GM19467 (cell line): ENCODE measurements around the gene SLC19A1.

Experiments used
- ATAC-seq: cut with Tn5 transposase; IDR thresholded peaks from one replicate; pipeline ENCODE4 v1.9.1; 2021; ENCODE audit warnings: mild to moderate bottlenecking, moderate library complexity; ENCODE audit not compliant: unreplicated experiment

The SLC19A1 gene

GRCh38 chr21:45546636-45547544, 4.7 kb upstream of the SLC19A1 start:
- ATAC-seq: no peak

DNA sequence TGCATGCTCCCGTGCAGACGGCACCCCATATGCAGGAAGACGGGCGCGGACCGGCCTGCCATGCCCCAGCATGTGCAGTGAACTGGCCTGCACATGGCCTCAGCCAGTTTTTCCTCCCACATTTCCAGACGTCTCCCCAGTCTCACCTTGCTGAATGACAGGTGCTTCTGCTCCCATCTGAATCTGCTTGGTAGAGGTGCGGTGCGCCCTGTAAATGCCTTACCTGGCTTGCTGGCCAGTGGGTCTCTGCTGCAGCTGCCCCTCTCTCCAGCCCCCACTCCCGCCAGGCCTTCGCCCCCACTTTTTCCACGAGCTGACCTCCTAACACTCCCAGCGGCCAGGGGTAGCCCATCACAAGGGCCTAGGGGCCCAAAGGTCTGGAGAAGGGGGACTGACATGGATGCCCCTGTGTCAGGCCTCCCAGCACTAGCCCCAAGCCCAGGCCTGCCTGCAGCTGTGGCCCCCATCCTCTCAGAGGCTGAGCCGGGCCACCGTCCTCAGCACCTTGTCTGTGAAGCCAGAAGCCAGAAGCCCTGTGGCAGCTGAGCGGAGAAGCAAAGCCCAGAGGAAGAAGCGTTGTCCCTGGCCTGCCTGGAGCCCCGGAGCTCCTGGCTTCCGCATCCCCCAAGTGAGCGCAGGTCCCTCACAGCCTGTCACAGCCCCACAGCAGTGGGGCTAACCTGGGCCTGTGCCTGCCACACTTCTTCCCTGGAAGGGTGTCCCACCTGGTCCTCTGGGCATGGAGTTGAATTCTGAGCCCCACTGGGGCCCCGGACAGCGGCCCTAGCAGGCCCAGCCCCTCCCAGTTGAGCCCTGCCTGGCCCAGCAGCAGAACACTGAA, 3.7 kb upstream of the SLC19A1 start:
- no peak for ATAC-seq

DNA sequence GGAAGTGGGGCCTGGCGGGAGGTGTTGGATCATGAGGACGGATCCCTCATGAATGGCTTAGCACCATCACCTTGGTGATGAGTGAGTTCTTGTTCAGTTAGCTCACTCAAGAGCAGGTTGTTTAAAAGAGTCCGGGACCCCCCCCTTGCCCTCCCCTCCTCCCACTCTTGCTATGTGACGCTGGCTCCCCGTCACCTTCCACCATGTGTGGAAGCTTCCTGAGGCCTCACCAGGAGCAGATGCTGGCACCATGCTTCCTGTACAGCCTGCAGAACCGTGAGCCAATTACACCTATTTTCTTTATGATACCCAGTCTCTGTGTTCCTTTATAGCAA, 3.0 kb upstream of the SLC19A1 start:
- ATAC-seq: no peak

- no peak for ATAC-seq
These were observed 2.4 kb upstream of the SLC19A1 start for GRCh38 chr21:45544449-45545235.

DNA sequence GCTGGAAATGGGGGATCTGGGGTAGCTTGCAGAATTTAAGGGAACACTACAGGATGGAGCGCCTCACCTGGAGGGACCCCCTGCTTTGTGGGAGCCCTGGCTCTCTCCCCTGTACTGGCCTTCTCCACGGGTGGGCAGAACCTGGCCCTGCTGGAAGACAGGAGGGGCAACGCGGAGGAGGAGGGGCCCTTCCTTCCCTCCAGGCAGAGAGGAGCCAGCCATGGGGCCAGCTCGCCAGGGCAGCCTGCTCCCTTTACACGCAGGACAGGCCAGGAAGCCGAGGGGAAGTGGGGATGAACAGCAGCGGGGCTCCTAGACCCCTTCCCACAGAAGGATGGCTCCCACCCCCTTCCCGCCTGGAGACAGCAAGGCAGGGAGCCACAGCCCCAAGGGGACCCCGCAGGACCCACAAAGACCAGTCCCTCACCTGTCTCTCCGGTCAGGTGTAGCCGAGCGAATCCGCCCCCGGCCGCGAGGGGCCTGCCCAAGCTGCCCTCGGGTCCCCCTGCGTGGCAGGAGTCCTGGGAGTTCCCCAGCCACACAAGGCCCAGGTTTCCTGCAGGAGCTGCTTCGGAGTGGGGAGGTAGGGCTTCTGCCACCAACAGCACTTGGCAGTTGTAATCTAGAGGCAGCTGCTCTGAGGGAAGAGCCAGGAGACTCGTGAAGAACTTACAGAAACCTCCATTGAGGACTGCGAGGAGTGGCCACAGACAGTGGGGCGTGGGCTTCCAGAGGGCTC, 1.6 kb upstream of the SLC19A1 start:
- ATAC-seq: no peak

- ATAC-seq: no peak
These were observed 1.1 kb upstream of the SLC19A1 start for GRCh38 chr21:45543371-45543709.

DNA sequence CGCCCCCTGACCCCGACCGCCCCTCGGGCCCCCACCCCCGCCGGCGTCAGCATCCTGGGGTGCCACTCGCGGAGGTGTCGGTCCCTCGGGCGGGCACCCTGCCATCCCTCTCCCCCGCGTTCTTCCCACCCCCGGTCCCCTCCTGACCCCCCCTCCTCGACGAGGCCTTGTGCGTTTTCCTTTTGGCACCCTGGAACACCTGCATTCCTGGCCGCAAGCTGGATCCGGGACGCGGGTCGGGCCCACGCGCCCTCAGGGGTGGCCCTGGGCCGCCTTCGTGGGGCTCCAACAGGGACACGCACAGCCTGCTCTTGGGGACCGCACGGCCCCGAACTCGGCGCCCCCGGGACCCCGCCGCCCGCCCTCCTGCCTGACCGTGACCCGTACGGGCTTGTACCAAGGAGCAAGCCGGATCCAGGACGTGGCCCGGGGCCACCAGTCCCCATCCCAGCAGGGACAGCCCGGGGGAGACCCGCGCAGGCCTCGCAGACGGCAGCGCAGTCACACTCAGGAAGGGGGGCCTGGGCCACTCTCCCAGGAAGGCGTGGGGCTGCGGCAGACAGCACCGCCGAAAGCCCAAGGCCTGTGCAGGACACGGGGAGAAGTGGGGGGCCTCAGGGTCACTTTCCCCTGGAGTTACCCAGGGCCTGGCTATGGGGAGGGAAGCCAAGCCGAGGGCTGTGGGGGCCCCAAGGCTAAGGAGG, 579 bp upstream of the SLC19A1 start:
- no peak for ATAC-seq

DNA sequence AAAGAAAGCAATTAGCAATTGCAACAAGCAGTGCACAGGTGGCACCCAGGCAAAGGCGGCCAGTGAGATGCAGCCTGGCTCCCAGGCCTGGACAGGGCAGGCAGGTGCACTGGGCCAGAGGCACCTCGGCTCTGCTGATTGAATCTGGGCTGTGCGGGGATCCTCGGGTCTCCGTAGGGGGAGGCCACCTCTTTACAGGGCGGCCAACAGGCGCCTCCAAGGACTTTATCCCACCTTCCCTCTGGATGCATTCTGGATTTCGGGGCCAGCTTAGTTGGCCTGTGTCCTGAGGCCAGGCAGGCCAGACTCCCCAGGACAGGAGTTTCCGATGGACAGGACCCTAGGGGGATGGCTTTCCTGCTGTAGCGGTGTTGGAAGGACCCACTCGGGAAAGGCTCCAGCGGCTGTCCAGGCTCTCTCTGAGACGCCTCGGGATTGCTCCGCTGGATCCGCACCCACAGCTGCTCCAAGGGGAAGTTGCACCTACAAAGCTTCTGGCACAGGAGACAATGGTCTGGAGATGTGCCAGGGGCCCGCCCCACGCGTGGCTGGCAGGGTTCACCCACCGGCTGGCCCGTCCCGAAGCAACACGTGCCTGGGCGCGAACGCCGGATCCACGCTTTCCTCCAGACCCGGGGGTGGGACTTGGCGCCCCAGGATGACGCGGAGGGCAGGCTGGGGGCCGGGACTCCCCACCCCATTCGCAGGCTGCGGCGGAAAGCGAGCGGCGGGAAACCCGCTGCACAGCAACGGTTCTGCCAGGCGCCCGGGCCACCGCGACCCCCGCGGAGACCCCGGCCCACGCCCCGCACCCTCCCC, 810 bp downstream of the SLC19A1 start:
- no peak for ATAC-seq

GRCh38 chr21:45540601-45540970, 1.7 kb downstream of the SLC19A1 start:
- no peak for ATAC-seq

DNA sequence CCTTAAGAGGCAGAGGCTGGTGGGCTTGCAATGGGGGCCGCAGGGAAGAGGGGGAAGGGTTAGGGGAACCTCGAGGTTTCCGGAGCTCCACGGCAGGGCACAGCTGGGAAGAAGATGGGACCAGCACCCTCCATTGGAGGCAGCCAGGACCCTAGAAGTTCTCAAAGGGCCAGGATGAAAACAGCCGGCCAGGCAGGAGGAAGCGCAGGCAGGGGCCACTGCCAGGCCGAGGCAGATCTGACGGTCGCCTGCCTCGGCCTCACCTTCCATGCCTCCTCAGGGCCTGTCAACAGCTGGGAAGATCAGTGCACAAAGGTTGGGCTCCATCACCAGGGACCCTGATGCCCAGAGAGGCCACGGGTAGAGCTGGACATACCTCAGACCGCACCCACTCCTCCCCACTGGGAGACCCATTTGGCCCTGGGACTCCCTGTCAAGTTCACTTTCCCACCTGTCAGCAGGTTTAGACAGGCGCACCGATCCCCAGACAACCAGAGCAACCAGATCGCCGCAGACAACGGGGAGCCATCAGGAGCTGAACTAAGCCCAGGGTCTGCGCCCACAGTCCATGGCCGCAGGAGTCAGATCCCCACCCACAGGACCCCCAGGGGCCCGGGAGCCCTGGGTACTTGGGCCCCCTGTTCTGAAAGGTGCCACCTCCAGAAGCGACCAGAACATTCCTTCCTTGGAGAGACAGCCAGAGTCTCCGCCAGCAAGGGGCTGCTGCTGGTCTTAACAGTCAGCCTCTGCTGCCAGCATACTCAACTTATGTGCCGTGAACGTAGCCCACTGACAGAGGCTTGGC, 2.2 kb downstream of the SLC19A1 start:
- no peak for ATAC-seq

DNA sequence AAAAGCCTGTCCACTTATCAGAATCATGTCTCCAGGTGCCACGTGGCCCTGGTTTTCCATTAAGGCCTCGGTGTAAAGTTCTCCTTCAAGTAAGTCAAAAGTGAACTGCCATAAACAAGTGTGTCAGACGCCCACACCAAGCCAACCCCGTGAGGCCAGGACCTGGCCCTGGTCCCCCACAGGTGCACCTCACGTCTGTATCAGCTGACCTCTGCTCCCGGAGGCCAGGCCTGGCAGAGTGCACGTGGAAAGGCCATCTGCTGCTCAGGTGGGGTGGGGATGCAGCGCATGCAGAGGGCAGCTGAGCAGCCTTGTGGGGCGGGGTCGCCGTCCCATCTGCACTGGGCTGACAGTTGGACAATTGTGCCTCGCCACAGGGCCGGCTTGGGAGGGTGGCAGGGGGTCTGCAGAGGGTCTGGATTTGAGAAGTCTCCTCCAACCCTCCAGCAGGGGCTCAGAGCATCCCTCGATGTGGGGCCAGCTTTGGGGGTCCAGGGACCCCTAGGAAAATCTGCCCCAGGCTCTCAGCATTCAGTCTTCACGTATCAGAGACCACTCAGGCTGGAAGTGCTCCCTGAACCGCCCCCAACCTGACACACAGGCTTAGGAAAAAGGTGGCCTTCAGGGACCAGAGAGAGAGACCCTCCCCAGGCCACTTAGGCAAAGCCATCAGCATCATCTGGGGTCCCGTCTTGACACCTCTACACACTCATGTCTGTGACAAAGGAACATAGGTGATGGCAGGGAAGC, 3.0 kb downstream of the SLC19A1 start:
- no peak for ATAC-seq

DNA sequence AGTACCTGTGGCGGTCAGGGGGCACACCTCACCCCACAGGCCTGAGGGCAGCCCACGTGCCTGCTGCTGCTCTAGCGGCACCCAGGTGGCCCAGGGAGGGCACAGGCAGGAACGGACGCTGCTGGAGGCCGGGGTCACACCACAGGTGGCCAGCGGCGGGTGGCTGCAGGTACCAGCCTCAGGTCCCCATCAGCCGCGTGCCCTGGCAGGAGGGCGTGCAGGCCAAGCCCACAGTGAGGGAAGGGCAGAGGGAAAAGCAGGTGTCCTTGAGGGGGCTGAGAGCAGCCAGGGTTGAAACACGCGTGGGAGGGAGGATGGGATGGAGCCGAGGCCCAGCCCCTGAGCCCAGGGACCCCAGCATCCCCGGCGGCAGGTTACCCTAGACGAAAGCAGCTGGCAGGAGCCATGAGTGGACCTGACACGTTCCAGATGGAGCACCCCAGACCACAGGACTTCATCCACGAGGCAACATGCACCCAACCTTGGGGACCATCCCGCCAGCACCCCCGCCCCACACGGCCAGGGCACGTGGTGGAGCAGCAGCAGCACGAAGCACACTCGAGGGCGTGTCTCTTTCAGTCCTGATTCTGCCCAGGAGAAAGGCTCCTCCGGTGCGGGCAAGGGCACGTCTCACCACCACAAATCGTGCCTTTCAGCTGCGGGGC, 3.7 kb downstream of the SLC19A1 start:
- ATAC-seq: no peak

DNA sequence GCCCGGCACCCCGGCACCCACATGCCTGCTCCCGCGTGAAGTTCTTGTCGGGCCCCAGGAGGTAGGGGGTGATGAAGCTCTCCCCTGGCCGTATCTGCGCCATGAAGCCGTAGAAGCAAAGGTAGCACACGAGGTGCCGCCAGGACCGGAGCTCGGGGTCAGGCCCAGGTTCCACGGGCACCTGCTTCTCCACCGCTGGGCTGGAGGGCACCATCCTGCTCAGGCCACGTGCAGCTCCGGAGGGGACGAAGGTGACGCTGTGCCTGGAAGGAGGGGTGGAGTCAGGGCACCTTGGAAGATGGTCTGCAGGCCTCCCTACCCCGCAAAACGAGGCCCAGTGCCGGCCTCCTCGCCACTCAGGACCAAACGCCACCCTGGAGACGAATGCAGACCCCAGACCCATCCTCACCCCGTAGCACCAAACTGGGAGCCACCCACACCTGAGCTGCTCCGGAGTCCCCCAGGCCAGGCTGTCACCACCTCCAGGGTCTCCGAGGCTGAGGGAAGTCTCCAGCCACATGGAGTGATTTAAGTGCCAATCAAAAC, 4.4 kb downstream of the SLC19A1 start:
- no peak for ATAC-seq

DNA sequence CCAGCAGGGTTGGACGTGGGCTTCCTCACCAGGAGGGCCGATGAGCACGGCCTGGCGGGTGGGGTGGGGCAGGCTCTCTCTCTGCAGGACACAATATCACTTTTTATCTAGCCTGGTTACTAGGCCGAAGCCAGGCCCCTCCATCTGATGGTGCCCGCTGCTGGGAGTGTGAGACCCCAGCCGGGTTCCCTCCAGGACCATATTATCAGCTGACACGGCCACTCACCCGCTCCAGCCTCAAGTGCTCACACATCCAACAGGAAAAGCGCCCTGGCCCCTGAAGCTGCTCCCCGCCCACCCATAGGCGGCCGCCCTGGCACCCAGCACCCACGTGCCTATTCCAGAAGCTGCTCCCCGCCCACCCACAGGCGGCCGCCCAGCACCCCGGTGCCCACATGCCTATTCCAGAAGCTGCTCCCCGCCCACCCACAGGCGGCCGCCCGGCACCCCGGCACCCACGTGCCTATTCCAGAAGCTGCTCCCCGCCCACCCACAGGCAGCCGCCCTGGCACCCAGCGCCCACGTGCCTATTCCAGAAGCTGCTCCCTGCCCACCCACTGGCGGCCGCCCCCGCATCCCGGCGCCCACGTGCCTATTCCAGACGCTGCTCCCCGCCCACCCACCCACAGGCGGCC, 5.0 kb downstream of the SLC19A1 start:
- no peak for ATAC-seq

- ATAC-seq: no peak
These were observed 5.7 kb downstream of the SLC19A1 start for GRCh38 chr21:45536301-45537081.
